HEK293 (cell line): ENCODE measurements around the gene KRT76.

Experiments used
- CTCF ChIA-PET: fragments of 350-600 bp; formaldehyde crosslinking; extraction: SDS; loops from one replicate; lab custom pipeline; 2021; ENCODE audit warnings: antibody characterized with exemption; lab: Yijun Ruan, JAX
- POLR2A ChIA-PET: fragments of 300-600 bp; formaldehyde crosslinking; extraction: SDS; loops from one replicate; lab custom pipeline; 2020; ENCODE audit warnings: antibody characterized with exemption, inconsistent platforms; lab: Yijun Ruan, JAX
- H3K27ac ChIP-seq: fragments of 200-500 bp; sonication (Bioruptor generic); 2 replicates; pipeline ENCODE4 v1.5.1; 2014; ENCODE audit warnings: low read depth, low read length, control low read depth, inconsistent platforms; ENCODE audit errors: extremely low read depth
- H3K36me3 ChIP-seq, 2 experiments: fragments of 200-500 bp in 1 of 2; sonication (Bioruptor generic) in 1 of 2; 1 replicate in 1 of 2; 2 replicates in 1 of 2; pipeline ENCODE4 v1.5.1; 2014 to 2017; ENCODE audit warnings: inconsistent platforms in 2 of 2, low read length in 2 of 2; ENCODE audit not compliant: control insufficient read depth in 2 of 2, insufficient read depth in 1 of 2
- H3K4me1 ChIP-seq: fragments of 200-500 bp; sonication (Bioruptor generic); 2 replicates; pipeline ENCODE4 v1.5.1; 2014; ENCODE audit warnings: mild to moderate bottlenecking, low read length, inconsistent platforms; ENCODE audit not compliant: control insufficient read depth, insufficient read depth
- H3K4me3 ChIP-seq: 2 replicates; pipeline ENCODE4 v1.5.1; 2011; ENCODE audit warnings: low read depth, mild to moderate bottlenecking, control low read depth, low read length, moderate library complexity
- H3K9me3 ChIP-seq: fragments of 200-500 bp; sonication (Bioruptor generic); 2 replicates; pipeline ENCODE4 v1.5.1; 2014; ENCODE audit warnings: low read depth, low read length, inconsistent platforms; ENCODE audit not compliant: control insufficient read depth, insufficient read depth
- PRDM1 ChIP-seq: fragments of 450-650 bp; formaldehyde crosslinking; IDR thresholded peaks from 2 replicates; pipeline ENCODE4; 2016; ENCODE audit warnings: missing biosample characterization, missing genetic modification characterization
- TRIM28 ChIP-seq: IDR thresholded peaks from 2 replicates; pipeline ENCODE4 v1.6.1; 2011; ENCODE audit warnings: low read length, control low read depth, borderline replicate concordance
- ZBTB1 ChIP-seq: fragments of 450-650 bp; formaldehyde crosslinking; IDR thresholded peaks from 2 replicates; pipeline ENCODE4 v1.5.1; 2016; ENCODE audit warnings: missing biosample characterization, missing genetic modification characterization
- ZBTB11 ChIP-seq: fragments of 450-650 bp; formaldehyde crosslinking; conservative IDR thresholded peaks from 2 replicates; pipeline ENCODE4 v1.5.1; 2016; ENCODE audit warnings: low read depth, missing biosample characterization, missing genetic modification characterization
- ZFHX2 ChIP-seq: fragments of 450-650 bp; formaldehyde crosslinking; conservative IDR thresholded peaks from 2 replicates; pipeline ENCODE4 v1.5.1; 2016; ENCODE audit warnings: missing biosample characterization, missing genetic modification characterization
- ZNF19 ChIP-seq: fragments of 450-650 bp; formaldehyde crosslinking; IDR thresholded peaks from 2 replicates; pipeline ENCODE4; 2016; ENCODE audit warnings: missing biosample characterization, missing genetic modification characterization, low read depth
- ZNF248 ChIP-seq: fragments of 450-650 bp; formaldehyde crosslinking; IDR thresholded peaks from 2 replicates; pipeline ENCODE4 v1.5.1; 2017; ENCODE audit warnings: missing biosample characterization, missing genetic modification characterization
- ZNF335 ChIP-seq: fragments of 450-650 bp; formaldehyde crosslinking; conservative IDR thresholded peaks from 2 replicates; pipeline ENCODE4 v1.5.1; 2016; ENCODE audit warnings: missing biosample characterization, missing genetic modification characterization
- ZNF350 ChIP-seq: fragments of 450-650 bp; formaldehyde crosslinking; IDR thresholded peaks from 2 replicates; pipeline ENCODE4 v1.5.0; 2017; ENCODE audit warnings: missing biosample characterization, mild to moderate bottlenecking, missing genetic modification characterization
- ZNF362 ChIP-seq: fragments of 450-650 bp; formaldehyde crosslinking; IDR thresholded peaks from 2 replicates; pipeline ENCODE4 v1.5.1; 2016; ENCODE audit warnings: missing biosample characterization, missing genetic modification characterization
- ZNF366 ChIP-seq: fragments of 450-650 bp; formaldehyde crosslinking; conservative IDR thresholded peaks from 2 replicates; pipeline ENCODE4 v1.5.1; 2016; ENCODE audit warnings: missing biosample characterization, missing genetic modification characterization
- ZNF404 ChIP-seq: fragments of 450-650 bp; formaldehyde crosslinking; IDR thresholded peaks from 2 replicates; pipeline ENCODE4 v1.5.1; 2017; ENCODE audit warnings: missing biosample characterization, missing genetic modification characterization
- ZNF416 ChIP-seq: fragments of 450-650 bp; formaldehyde crosslinking; IDR thresholded peaks from 2 replicates; pipeline ENCODE4 v1.5.1; 2016; ENCODE audit warnings: missing biosample characterization, missing genetic modification characterization
- ZNF501 ChIP-seq: fragments of 450-650 bp; formaldehyde crosslinking; IDR thresholded peaks from 2 replicates; pipeline ENCODE4 v1.5.1; 2016; ENCODE audit warnings: missing biosample characterization, missing genetic modification characterization
- ZNF660 ChIP-seq: fragments of 450-650 bp; IDR thresholded peaks from 2 replicates; pipeline ENCODE4 v1.5.1; 2018; ENCODE audit warnings: missing biosample characterization, mild to moderate bottlenecking, missing genetic modification characterization
- ZNF677 ChIP-seq: fragments of 450-650 bp; IDR thresholded peaks from 2 replicates; pipeline ENCODE4 v1.5.0; 2018; ENCODE audit warnings: missing biosample characterization, mild to moderate bottlenecking, missing genetic modification characterization, moderate library complexity
- ZSCAN23 ChIP-seq: fragments of 450-650 bp; formaldehyde crosslinking; IDR thresholded peaks from 2 replicates; pipeline ENCODE4 v1.5.1; 2016; ENCODE audit warnings: missing biosample characterization, missing genetic modification characterization
- TF ChIP-seq, protein P1 (sequence below): fragments of 450-650 bp; formaldehyde crosslinking; IDR thresholded peaks from 2 replicates; pipeline ENCODE4 v1.5.1; 2016; ENCODE audit warnings: missing biosample characterization, missing genetic modification characterization

KRT76 gene

DNA sequence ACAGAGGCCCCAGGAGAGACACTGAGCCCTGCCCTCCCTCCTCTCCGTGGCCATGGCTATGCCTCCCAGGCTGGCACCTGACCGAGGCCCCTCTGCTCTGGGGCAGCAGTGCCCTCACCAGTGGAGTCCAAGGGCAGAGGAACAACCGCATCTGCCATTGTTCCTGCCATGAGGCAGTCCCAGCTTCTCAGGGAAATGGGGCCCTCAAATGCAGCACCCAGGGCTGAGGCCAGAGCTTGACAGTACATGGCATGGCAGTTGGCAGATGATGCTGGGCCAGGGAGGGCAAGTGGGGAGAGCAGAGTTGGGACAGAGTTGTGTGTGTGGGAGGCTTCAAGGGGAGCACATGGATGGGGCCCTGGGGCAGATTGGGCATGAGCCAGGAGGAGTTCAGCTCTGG is 52.8 kb downstream of the KRT76 start:
- TF ChIP-seq ZNF501 (no peak), ZBTB1 (no peak), PRDM1 (tag by site-specific recombination) (no peak), ZNF335 (tag by site-specific recombination) (no peak), ZNF660 (tag by site-specific recombination) (no peak), ZNF248 (tag by site-specific recombination) (no peak), ZBTB11 (tag by site-specific recombination) (no peak), ZNF677 (tag by site-specific recombination) (no peak), ZNF416 (no peak), TRIM28 (no peak), ZNF19 (tag by site-specific recombination) (no peak), ZNF366 (tag by site-specific recombination) (no peak), ZNF404 (no peak), ZNF362 (tag by site-specific recombination) (no peak), ZFHX2 (no peak)

DNA sequence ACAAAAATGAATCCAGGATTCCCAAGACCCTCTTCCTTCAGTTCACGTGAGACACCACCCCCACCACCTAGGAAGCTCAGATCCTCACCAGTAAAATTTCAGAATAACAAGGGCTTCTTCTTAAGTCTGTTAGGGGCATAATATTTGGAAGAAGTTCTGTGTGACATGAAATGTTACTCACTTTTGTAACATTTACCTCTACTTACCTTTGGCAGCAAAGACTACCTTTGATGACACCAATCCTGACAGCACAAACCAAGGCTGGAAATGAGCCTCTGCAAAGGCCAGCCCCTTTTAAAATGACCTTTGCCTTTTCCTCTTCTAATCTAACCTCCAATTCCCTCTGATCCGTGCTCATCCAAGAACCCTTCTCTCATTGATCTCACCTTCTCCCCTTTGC is 54.5 kb downstream of the KRT76 start:
- Histone ChIP-seq H3K4me1 (no peaks in the 10 kb centered on the region), H3K9me3 (no peaks in the 10 kb centered on the region), H3K36me3 (no peaks in the 10 kb centered on the region), H3K27ac (no peak overlapping the region), H3K4me3 (no peak overlapping the region)
- TF ChIP-seq ZNF350 (tag by site-specific recombination) = no peak
- no peak for TF ChIP-seq ZSCAN23 (tag by site-specific recombination)
- TF ChIP-seq, protein P1, sequence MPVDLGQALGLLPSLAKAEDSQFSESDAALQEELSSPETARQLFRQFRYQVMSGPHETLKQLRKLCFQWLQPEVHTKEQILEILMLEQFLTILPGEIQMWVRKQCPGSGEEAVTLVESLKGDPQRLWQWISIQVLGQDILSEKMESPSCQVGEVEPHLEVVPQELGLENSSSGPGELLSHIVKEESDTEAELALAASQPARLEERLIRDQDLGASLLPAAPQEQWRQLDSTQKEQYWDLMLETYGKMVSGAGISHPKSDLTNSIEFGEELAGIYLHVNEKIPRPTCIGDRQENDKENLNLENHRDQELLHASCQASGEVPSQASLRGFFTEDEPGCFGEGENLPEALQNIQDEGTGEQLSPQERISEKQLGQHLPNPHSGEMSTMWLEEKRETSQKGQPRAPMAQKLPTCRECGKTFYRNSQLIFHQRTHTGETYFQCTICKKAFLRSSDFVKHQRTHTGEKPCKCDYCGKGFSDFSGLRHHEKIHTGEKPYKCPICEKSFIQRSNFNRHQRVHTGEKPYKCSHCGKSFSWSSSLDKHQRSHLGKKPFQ (tag by site-specific recombination) = no peak
- CTCF ChIA-PET = no interaction called here
- POLR2A ChIA-PET = no interaction called here

More for the DNA sequence above, 52.8 kb downstream of the KRT76 start:
- ChIA-PET CTCF (interaction anchor here (0.7 kb wide), 1 partner anchor 155 kb away, joined by 3 read pairs; no protein-coding TSS in a partner anchor), POLR2A (no interaction called here)
- no peak overlapping the region for H3K27ac ChIP-seq
- no peaks in the 10 kb centered on the region for H3K9me3 ChIP-seq
- no peak overlapping the region for H3K4me3 ChIP-seq
- H3K4me1 ChIP-seq = no peaks in the 10 kb centered on the region
- no peaks in the 10 kb centered on the region for H3K36me3 ChIP-seq
